LNCaP clone FGC (cell line): ENCODE measurements around the gene AFF2.

ENCODE experiments used
- DNase-seq: peaks from one replicate; pipeline ENCODE4 v3.0.0-alpha.2; 2011; ENCODE audit warnings: low read depth
- H3K4me3 ChIP-seq: 2 replicates; pipeline ENCODE4 v1.5.1; 2011; ENCODE audit warnings: mild to moderate bottlenecking, low read depth, low read length, control low read depth
- CTCF ChIP-seq: IDR thresholded peaks from 2 replicates; pipeline ENCODE4 v1.5.1; 2012; ENCODE audit warnings: mild to moderate bottlenecking; ENCODE audit not compliant: control insufficient read depth, insufficient read depth; ENCODE audit errors: extremely low read depth

AFF2 gene

GRCh38 chrX:148806145-148806870, 305.9 kb downstream of the AFF2 start:
- no peak for DNase-seq
- TF ChIP-seq CTCF, result no peak
- H3K4me3 ChIP-seq, result no peak overlapping the region

GRCh38 chrX:148808833-148809232, 308.4 kb downstream of the AFF2 start:
- TF ChIP-seq CTCF, result no peak
- DNase-seq, result no peak
- H3K4me3 ChIP-seq, result no peak overlapping the region

GRCh38 chrX:148811236-148811635, 310.8 kb downstream of the AFF2 start:
- TF ChIP-seq CTCF, result no peak
- DNase-seq, result no peak
- H3K4me3 ChIP-seq, result no peak overlapping the region

GRCh38 chrX:148813422-148813821, 313.0 kb downstream of the AFF2 start:
- no peak overlapping the region for H3K4me3 ChIP-seq
- no peak for DNase-seq
- no peak for TF ChIP-seq CTCF

GRCh38 chrX:148813967-148814366, 313.6 kb downstream of the AFF2 start:
- DNase-seq, result no peak
- TF ChIP-seq CTCF, result no peak
- no peak overlapping the region for H3K4me3 ChIP-seq

- TF ChIP-seq CTCF, result no peak
- DNase-seq, result no peak
- H3K4me3 ChIP-seq, result no peak overlapping the region
Observed at GRCh38 chrX:148815218-148815961, 315.0 kb downstream of the AFF2 start.

GRCh38 chrX:148823986-148824385, 323.6 kb downstream of the AFF2 start:
- TF ChIP-seq CTCF, result no peak
- H3K4me3 ChIP-seq, result no peak overlapping the region
- no peak for DNase-seq
